GM23338 (cell line): ENCODE results near the gene MED27. TPM values are rescaled to one million over a fixed set of nuclear protein-coding genes. Genes with fewer than 3 reads are reported as not detected.

Source experiments
- ATAC-seq: fragments of 200-7000 bp; cut with Tn5 transposase; 3 replicates; pipeline ENCODE4 v1.9.1; 2020
- DNase-seq: peaks from one replicate; pipeline ENCODE4 v3.0.0-alpha.2; 2015; ENCODE audit warnings: low spot score
- H2AFZ ChIP-seq: fragments of 200-600 bp; sonication (generic); 2 replicates; pipeline ENCODE4 v1.8.0; 2016; ENCODE audit warnings: antibody characterized with exemption, mild to moderate bottlenecking, moderate library complexity
- H3F3A ChIP-seq: fragments of 200-600 bp; sonication (generic); replicated peaks from 2 replicates; pipeline ENCODE4 v1.8.0; 2017; ENCODE audit warnings: antibody characterized with exemption, mixed run types, low read depth
- H3K27ac ChIP-seq: fragments of 200-600 bp; sonication (generic); 2 replicates; pipeline ENCODE4 v1.6.1; 2016; ENCODE audit warnings: low read depth
- H3K27me3 ChIP-seq: fragments of 200-600 bp; sonication (generic); 2 replicates; pipeline ENCODE4 v1.8.0; 2016; ENCODE audit warnings: mild to moderate bottlenecking, mixed run types, moderate library complexity; ENCODE audit not compliant: insufficient read depth
- H3K36me3 ChIP-seq: fragments of 200-600 bp; sonication (generic); 2 replicates; pipeline ENCODE4 v1.8.0; 2016; ENCODE audit warnings: mild to moderate bottlenecking; ENCODE audit not compliant: insufficient read depth
- H3K4me1 ChIP-seq: fragments of 200-600 bp; sonication (generic); 2 replicates; pipeline ENCODE4 v1.8.0; 2016; ENCODE audit warnings: mild to moderate bottlenecking, moderate library complexity; ENCODE audit not compliant: insufficient read depth
- H3K4me2 ChIP-seq: fragments of 200-600 bp; sonication (generic); 2 replicates; pipeline ENCODE4 v1.7.1; 2017; ENCODE audit warnings: mixed run types
- H3K4me3 ChIP-seq: fragments of 200-600 bp; sonication (generic); 2 replicates; pipeline ENCODE4 v1.6.1; 2016; ENCODE audit warnings: mixed run types
- H3K79me2 ChIP-seq: fragments of 200-600 bp; sonication (generic); replicated peaks from 2 replicates; pipeline ENCODE4 v1.8.0; 2017; ENCODE audit warnings: mild to moderate bottlenecking; ENCODE audit not compliant: insufficient read depth
- H3K9me2 ChIP-seq: fragments of 200-600 bp; sonication (generic); 2 replicates; pipeline ENCODE4 v1.8.0; 2017; ENCODE audit not compliant: insufficient read depth
- H4K20me1 ChIP-seq: fragments of 200-600 bp; sonication (generic); replicated peaks from 2 replicates; pipeline ENCODE4 v1.8.0; 2017; ENCODE audit warnings: mild to moderate bottlenecking; ENCODE audit not compliant: insufficient read depth
- H3K27ac Mint-ChIP-seq: 2 replicates; pipeline ENCODE4 v1.8.0; 2020; ENCODE audit warnings: inconsistent platforms, mild to moderate bottlenecking, moderate library complexity, mixed read lengths
- H3K27me3 Mint-ChIP-seq: 3 replicates; pipeline ENCODE4 v1.8.0; 2022; ENCODE audit warnings: low read depth, mild to moderate bottlenecking, moderate library complexity, mixed read lengths, inconsistent platforms; ENCODE audit not compliant: insufficient read depth, poor library complexity
- H3K36me3 Mint-ChIP-seq: 3 replicates; pipeline ENCODE4 v1.8.0; 2021; ENCODE audit warnings: low read depth, mild to moderate bottlenecking, inconsistent platforms, moderate library complexity, mixed read lengths
- H3K4me1 Mint-ChIP-seq: 3 replicates; pipeline ENCODE4 v1.8.0; 2020; ENCODE audit warnings: mild to moderate bottlenecking, inconsistent platforms, mixed read lengths
- H3K4me3 Mint-ChIP-seq: 3 replicates; pipeline ENCODE4 v1.8.0; 2021; ENCODE audit warnings: moderate library complexity, mild to moderate bottlenecking, inconsistent platforms, mixed read lengths
- H3K9me3 Mint-ChIP-seq: 3 replicates; pipeline ENCODE4 v1.8.0; 2020; ENCODE audit warnings: moderate library complexity, mild to moderate bottlenecking, inconsistent platforms, mixed read lengths
- CTCF ChIP-seq, 2 experiments: fragments of 200-600 bp in 1 of 2; sonication (generic) in 1 of 2; conservative IDR thresholded peaks; 2 replicates each; pipeline versions ENCODE4 v1.5.1 to v1.6.1; 2016 to 2017; ENCODE audit warnings: antibody characterized with exemption in 2 of 2, low read depth in 2 of 2, mild to moderate bottlenecking in 2 of 2, moderate library complexity in 1 of 2
- ETS1 ChIP-seq: IDR thresholded peaks from 2 replicates; pipeline ENCODE4 v1.6.1; 2016; ENCODE audit warnings: antibody characterized with exemption
- EZH2phosphoT487 ChIP-seq: fragments of 200-600 bp; sonication (generic); IDR thresholded peaks from one replicate; pipeline ENCODE4 v1.8.1; 2018; ENCODE audit warnings: antibody characterized with exemption; ENCODE audit not compliant: unreplicated experiment
- JUNB ChIP-seq: IDR thresholded peaks from one replicate; pipeline ENCODE4 v1.6.1; 2016; ENCODE audit warnings: antibody characterized with exemption; ENCODE audit not compliant: unreplicated experiment
- POLR2AphosphoS5 ChIP-seq: IDR thresholded peaks from 2 replicates; pipeline ENCODE4 v1.6.1; 2016; ENCODE audit warnings: antibody characterized with exemption, low read depth
- REST ChIP-seq: IDR thresholded peaks from one replicate; pipeline ENCODE4 v1.6.1; 2018; ENCODE audit warnings: antibody characterized with exemption; ENCODE audit not compliant: unreplicated experiment
- STAT1 ChIP-seq: IDR thresholded peaks from one replicate; pipeline ENCODE4 v1.6.1; 2016; ENCODE audit warnings: antibody characterized with exemption; ENCODE audit not compliant: unreplicated experiment
- ZNF462 ChIP-seq: fragments of 250-450 bp; sonication (Bioruptor Pico); IDR thresholded peaks from 2 replicates; pipeline ENCODE4 v1.5.0; 2020; ENCODE audit warnings: mild to moderate bottlenecking, moderate library complexity
- polyA plus RNA-seq: library from polyadenylated mRNA; unstranded; fragments of >200 nt; fragmentation: Nextera tagmentation; extraction: Ambion mirVana; gene quantifications from 2 replicates; pipeline ENCODE4 v1.2.1, GENCODE V29; 2016
- total RNA-seq: library from RNA; depleted of rRNA; stranded (reverse); fragments of >200 nt; shearing (Covaris generic); gene quantifications from 2 replicates; pipeline ENCODE4 v1.2.3, GENCODE V29; 2014

Gene MED27
- total and polyA plus RNA-seq, 2 experiments from 2014 or later: 30.6 to 35.0 TPM

GRCh38 chr9:131965103-131965502, 114.6 kb downstream of the MED27 start:
- peaks cover 49% of the 10 kb centered on the region for H4K20me1 ChIP-seq
- ATAC-seq (no peak), DNase-seq (no peak)
- TF ChIP-seq POLR2AphosphoS5 (no peak), STAT1 (no peak), CTCF (conservative IDR thresholded peaks at IDR 0.05; ENCODE audit: low read depth in 2 of 2) (no peak), ZNF462 (CRISPR knock-in tag) (no peak), JUNB (no peak), EZH2phosphoT487 (no peak), REST (no peak), ETS1 (no peak)
- no peak overlapping the region for H3K27ac ChIP-seq
- peaks cover 33% of the 10 kb centered on the region for H3K27me3 Mint-ChIP-seq
- H3K9me3 Mint-ChIP-seq: no peaks in the 10 kb centered on the region
- no peak overlapping the region for H3K4me3 ChIP-seq
- no peak overlapping the region for H2AFZ ChIP-seq
- H3K36me3 ChIP-seq: no peaks in the 10 kb centered on the region
- no peaks in the 10 kb centered on the region; the same call in 1 of the 2 replicates for H3K79me2 ChIP-seq
- peaks cover 54% of the 10 kb centered on the region for H3K27me3 ChIP-seq
- H3K9me2 ChIP-seq: no peaks in the 10 kb centered on the region
- peaks cover 30% of the 10 kb centered on the region for H3K4me1 Mint-ChIP-seq
- no peak overlapping the region for H3K4me2 ChIP-seq
- peaks cover 7% of the 10 kb centered on the region; the same call in 2 of the 3 replicates for H3K36me3 Mint-ChIP-seq
- H3K4me1 ChIP-seq: peaks cover 32% of the 10 kb centered on the region
- no peak overlapping the region for H3K4me3 Mint-ChIP-seq
- H3K27ac Mint-ChIP-seq: no peak overlapping the region
- no peaks in the 10 kb centered on the region for H3F3A ChIP-seq
